Smooth muscle cell (in vitro differentiated cells): ENCODE data around the gene LTO1. TPM values are rescaled to one million over a fixed set of nuclear protein-coding genes. Genes with fewer than 3 reads are reported as not detected.

Experiments used
- DNase-seq: peaks from one replicate; lab custom pipeline; 2025; ENCODE audit not compliant: unreplicated experiment; lab: John Stamatoyannopoulos, UW
- H2AFZ ChIP-seq: fragments of 200-600 bp; sonication (generic); 2 replicates; pipeline ENCODE4 v1.6.0; 2016; ENCODE audit warnings: antibody characterized with exemption, low read depth, mild to moderate bottlenecking
- H3F3A ChIP-seq: fragments of 200-600 bp; sonication (generic); 2 replicates; pipeline ENCODE4 v1.6.0; 2017; ENCODE audit warnings: antibody characterized with exemption, low read depth
- H3K27ac ChIP-seq: fragments of 200-600 bp; sonication (generic); 2 replicates; pipeline ENCODE4 v1.5.1; 2016; ENCODE audit warnings: low read depth, mild to moderate bottlenecking
- H3K27me3 ChIP-seq: fragments of 200-600 bp; sonication (generic); 2 replicates; pipeline ENCODE4 v1.6.1; 2016; ENCODE audit warnings: low read depth, mild to moderate bottlenecking
- H3K36me3 ChIP-seq: fragments of 200-600 bp; sonication (generic); 2 replicates; pipeline ENCODE4 v1.5.1; 2016; ENCODE audit warnings: low read depth
- H3K4me1 ChIP-seq: fragments of 200-600 bp; sonication (generic); 2 replicates; pipeline ENCODE4 v1.5.1; 2016; ENCODE audit warnings: low read depth
- H3K4me2 ChIP-seq: fragments of 200-600 bp; sonication (generic); 2 replicates; pipeline ENCODE4 v1.6.0; 2016; ENCODE audit warnings: mild to moderate bottlenecking
- H3K4me3 ChIP-seq: fragments of 200-600 bp; sonication (generic); 2 replicates; pipeline ENCODE4 v1.5.1; 2016; ENCODE audit warnings: mild to moderate bottlenecking
- H3K79me2 ChIP-seq: fragments of 200-600 bp; sonication (generic); 2 replicates; pipeline ENCODE4 v1.6.0; 2016; ENCODE audit warnings: low read depth, mild to moderate bottlenecking
- H3K9ac ChIP-seq: fragments of 200-600 bp; sonication (generic); 2 replicates; pipeline ENCODE4 v1.6.0; 2016; ENCODE audit warnings: low read depth
- H3K9me3 ChIP-seq: fragments of 200-600 bp; sonication (generic); replicated peaks from 2 replicates; pipeline ENCODE4 v1.5.1; 2016; ENCODE audit warnings: low read depth
- H4K20me1 ChIP-seq: fragments of 200-600 bp; sonication (generic); 2 replicates; pipeline ENCODE4 v1.6.0; 2016; ENCODE audit warnings: low read depth
- WGBS: methylation state at CpG from one replicate; pipeline ENCODE4 v1.1.7; 2016; ENCODE audit warnings: low lambda C conversion rate; 5-methylcytosine and 5-hydroxymethylcytosine counted together
- polyA plus RNA-seq: library from polyadenylated mRNA; unstranded; fragments of >200 nt; fragmentation: Nextera tagmentation; extraction: Ambion mirVana; gene quantifications from 2 replicates; pipeline ENCODE4 v1.2.1, GENCODE V29; 2016
- total RNA-seq: library from RNA; depleted of rRNA; stranded (reverse); fragments of >200 nt; gene quantifications from 2 replicates; pipeline ENCODE4 v1.2.3, GENCODE V29; 2014
- TF ChIP-seq, protein P1 (sequence below): fragments of 200-600 bp; sonication (generic); IDR thresholded peaks from 2 replicates; pipeline ENCODE4 v1.5.1; 2017; ENCODE audit warnings: borderline replicate concordance, mild to moderate bottlenecking, antibody characterized with exemption; ENCODE audit not compliant: insufficient read depth, poor library complexity, severe bottlenecking

LTO1 gene
- total and polyA plus RNA-seq, 2 experiments from 2014 or later = 8.0 to 17.3 TPM

DNA sequence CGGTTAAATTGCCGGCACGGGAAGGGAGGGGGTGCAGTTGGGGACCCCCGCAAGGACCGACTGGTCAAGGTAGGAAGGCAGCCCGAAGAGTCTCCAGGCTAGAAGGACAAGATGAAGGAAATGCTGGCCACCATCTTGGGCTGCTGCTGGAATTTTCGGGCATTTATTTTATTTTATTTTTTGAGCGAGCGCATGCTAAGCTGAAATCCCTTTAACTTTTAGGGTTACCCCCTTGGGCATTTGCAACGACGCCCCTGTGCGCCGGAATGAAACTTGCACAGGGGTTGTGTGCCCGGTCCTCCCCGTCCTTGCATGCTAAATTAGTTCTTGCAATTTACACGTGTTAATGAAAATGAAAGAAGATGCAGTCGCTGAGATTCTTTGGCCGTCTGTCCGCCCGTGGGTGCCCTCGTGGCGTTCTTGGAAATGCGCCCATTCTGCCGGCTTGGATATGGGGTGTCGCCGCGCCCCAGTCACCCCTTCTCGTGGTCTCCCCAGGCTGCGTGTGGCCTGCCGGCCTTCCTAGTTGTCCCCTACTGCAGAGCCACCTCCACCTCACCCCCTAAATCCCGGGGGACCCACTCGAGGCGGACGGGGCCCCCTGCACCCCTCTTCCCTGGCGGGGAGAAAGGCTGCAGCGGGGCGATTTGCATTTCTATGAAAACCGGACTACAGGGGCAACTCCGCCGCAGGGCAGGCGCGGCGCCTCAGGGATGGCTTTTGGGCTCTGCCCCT is 34.7 kb downstream of the LTO1 start:
- DNase-seq = no peak
- Histone ChIP-seq H3K9ac (peak overlapping the region; percentile 34), H3K9me3 (no peaks in the 10 kb centered on the region), H3K4me3 (peak overlapping the region; percentile 93), H3K79me2 (peaks cover 56% of the 10 kb centered on the region), H4K20me1 (peaks cover 35% of the 10 kb centered on the region), H3F3A (peaks cover 10% of the 10 kb centered on the region), H3K36me3 (no peaks in the 10 kb centered on the region), H3K4me2 (peak overlapping the region; percentile 96), H3K27me3 (no peaks in the 10 kb centered on the region), H3K27ac (peak overlapping the region; percentile 87), H3K4me1 (peaks cover 39% of the 10 kb centered on the region), H2AFZ (peak overlapping the region; percentile 77)
- TF ChIP-seq, protein P1, sequence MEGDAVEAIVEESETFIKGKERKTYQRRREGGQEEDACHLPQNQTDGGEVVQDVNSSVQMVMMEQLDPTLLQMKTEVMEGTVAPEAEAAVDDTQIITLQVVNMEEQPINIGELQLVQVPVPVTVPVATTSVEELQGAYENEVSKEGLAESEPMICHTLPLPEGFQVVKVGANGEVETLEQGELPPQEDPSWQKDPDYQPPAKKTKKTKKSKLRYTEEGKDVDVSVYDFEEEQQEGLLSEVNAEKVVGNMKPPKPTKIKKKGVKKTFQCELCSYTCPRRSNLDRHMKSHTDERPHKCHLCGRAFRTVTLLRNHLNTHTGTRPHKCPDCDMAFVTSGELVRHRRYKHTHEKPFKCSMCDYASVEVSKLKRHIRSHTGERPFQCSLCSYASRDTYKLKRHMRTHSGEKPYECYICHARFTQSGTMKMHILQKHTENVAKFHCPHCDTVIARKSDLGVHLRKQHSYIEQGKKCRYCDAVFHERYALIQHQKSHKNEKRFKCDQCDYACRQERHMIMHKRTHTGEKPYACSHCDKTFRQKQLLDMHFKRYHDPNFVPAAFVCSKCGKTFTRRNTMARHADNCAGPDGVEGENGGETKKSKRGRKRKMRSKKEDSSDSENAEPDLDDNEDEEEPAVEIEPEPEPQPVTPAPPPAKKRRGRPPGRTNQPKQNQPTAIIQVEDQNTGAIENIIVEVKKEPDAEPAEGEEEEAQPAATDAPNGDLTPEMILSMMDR = no peak
- 2% methylated on average over 41 of the region's 43 CpGs for WGBS

DNA sequence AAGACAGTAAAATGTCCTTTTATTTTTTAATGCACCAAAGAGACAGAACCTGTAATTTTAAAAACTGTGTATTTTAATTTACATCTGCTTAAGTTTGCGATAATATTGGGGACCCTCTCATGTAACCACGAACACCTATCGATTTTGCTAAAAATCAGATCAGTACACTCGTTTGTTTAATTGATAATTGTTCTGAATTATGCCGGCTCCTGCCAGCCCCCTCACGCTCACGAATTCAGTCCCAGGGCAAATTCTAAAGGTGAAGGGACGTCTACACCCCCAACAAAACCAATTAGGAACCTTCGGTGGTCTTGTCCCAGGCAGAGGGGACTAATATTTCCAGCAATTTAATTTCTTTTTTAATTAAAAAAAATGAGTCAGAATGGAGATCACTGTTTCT is 35.3 kb downstream of the LTO1 start:
- Histone ChIP-seq H4K20me1 (peaks cover 29% of the 10 kb centered on the region), H3K4me1 (peaks cover 35% of the 10 kb centered on the region), H3K4me2 (peak overlapping the region; percentile 96), H3K9ac (peak overlapping the region; percentile 34), H3K9me3 (no peaks in the 10 kb centered on the region), H3K79me2 (peaks cover 50% of the 10 kb centered on the region), H3F3A (peaks cover 10% of the 10 kb centered on the region), H3K4me3 (peak overlapping the region; percentile 93), H3K27ac (peak overlapping the region; percentile 87), H3K27me3 (no peaks in the 10 kb centered on the region), H2AFZ (peak overlapping the region; percentile 77), H3K36me3 (no peaks in the 10 kb centered on the region)
- TF ChIP-seq, protein P1 = no peak
- no peak for DNase-seq
- 2% methylated on average over 9 of the region's 9 CpGs for WGBS

DNA sequence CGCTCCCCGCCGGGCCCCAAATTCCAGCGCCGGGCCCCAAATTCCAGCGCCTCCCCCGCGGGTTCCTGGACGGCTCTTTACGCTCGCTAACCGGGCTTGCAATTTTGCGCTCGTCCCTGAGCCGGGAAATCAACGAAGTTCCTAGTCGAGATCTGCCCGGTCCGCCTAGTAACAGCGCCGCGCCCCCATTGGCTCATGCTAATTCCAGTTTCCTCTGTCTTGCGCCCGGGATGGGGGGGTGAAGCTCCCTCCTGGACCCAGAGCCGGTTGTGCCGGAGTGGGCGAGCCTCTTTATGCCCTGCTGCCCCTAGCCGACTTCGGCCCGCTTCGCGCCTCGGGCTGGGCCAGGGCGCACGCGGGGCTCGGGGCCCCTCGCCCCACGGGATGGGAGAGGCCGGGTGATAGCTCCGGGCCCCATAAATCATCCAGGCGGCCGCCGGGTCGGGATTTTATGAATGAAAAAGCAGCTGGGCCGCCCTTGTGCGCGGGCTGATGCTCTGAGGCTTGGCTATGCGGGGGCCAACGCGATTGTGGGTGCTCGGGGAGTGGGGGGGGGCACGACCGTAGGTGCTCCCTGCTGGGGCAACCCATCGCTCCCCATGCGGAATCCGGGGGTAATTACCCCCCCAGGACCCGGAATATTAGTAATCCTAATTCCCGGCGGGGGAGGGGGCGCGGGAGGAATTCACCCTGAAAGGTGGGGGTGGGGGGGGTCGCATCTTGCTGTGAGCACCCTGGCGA is 36.0 kb downstream of the LTO1 start:
- Histone ChIP-seq H3K79me2 (peaks cover 43% of the 10 kb centered on the region), H2AFZ (peak overlapping the region; percentile 71), H3K4me2 (peak overlapping the region; percentile 96), H3K4me3 (peak overlapping the region; percentile 93), H4K20me1 (peaks cover 22% of the 10 kb centered on the region), H3F3A (peaks cover 10% of the 10 kb centered on the region), H3K36me3 (no peaks in the 10 kb centered on the region), H3K27me3 (no peaks in the 10 kb centered on the region), H3K9me3 (no peaks in the 10 kb centered on the region), H3K27ac (peak overlapping the region; percentile 87), H3K9ac (peak overlapping the region; percentile 34), H3K4me1 (peaks cover 33% of the 10 kb centered on the region)
- DNase-seq = peak; percentile 85
- TF ChIP-seq, protein P1 = no peak
- 2% methylated on average over 43 of the region's 64 CpGs for WGBS
